ENCODE measurements around the gene MAS1L. TPM values are rescaled to one million over a fixed set of nuclear protein-coding genes. Genes with fewer than 3 reads are reported as not detected.

Gene MAS1L
- polyA plus RNA-seq, 3 donors, result not detected

Other genes with a start within 250 kb of the MAS1L start
- gene OR14J1, start 186.3 kb downstream of the MAS1L start, polyA plus RNA-seq, result not detected
- gene OR5V1, start 119.1 kb downstream of the MAS1L start, polyA plus RNA-seq, result not detected
- not detected for gene OR12D3, start 112.7 kb downstream of the MAS1L start, polyA plus RNA-seq
- gene OR12D2, start 92.3 kb downstream of the MAS1L start, polyA plus RNA-seq, result not detected
- gene OR12D1, start 73.0 kb downstream of the MAS1L start, polyA plus RNA-seq, result not detected
- gene OR10C1, start 48.6 kb downstream of the MAS1L start, polyA plus RNA-seq, result not detected
- gene OR11A1, start 30.9 kb downstream of the MAS1L start, polyA plus RNA-seq, result not detected
- not detected for gene OR2H1, start 30.8 kb downstream of the MAS1L start, polyA plus RNA-seq
- under 1 TPM in 1 of 3 donors, not detected in 2; 0.15 TPM for gene UBD, start 71.8 kb upstream of the MAS1L start, polyA plus RNA-seq
- gene OR2H2, start 97.2 kb upstream of the MAS1L start, polyA plus RNA-seq, result not detected
- 100 to 1,000 TPM in 1 of 3 donors, 1 to 10 TPM in 1, under 1 TPM in 1; 0.91 to 228 (median 1.8) TPM for gene GABBR1, start 145.2 kb upstream of the MAS1L start, polyA plus RNA-seq
- gene MOG, start 169.1 kb upstream of the MAS1L start, polyA plus RNA-seq, result not detected
- gene ZFP57, start 193.2 kb upstream of the MAS1L start, polyA plus RNA-seq, result under 1 TPM in 1 of 3 donors, not detected in 2; 0.72 TPM
- 100 to 1,000 TPM; 283 to 816 (median 394) TPM for gene HLA-F, start 235.5 kb upstream of the MAS1L start, polyA plus RNA-seq